GM12892 (cell line): ENCODE measurements around the gene HIGD1A.

Experiments
- DNase-seq: peaks from one replicate; pipeline ENCODE4 v3.0.0; 2011; ENCODE audit not compliant: insufficient read length
- FAIRE-seq: peaks from 2 replicates; lab custom pipeline; 2011; peaks lifted over from hg19 to GRCh38; lab: Jason Lieb, UNC
- POLR2A ChIP-seq: IDR thresholded peaks from 2 replicates; pipeline ENCODE4 v1.6.1; 2011; ENCODE audit warnings: low read depth, low read length, control low read depth
- POLR2AphosphoS5 ChIP-seq: IDR thresholded peaks from 2 replicates; pipeline ENCODE4 v1.6.1; 2011; ENCODE audit warnings: low read depth, low read length, control low read depth
- TAF1 ChIP-seq: IDR thresholded peaks from 2 replicates; pipeline ENCODE4 v1.6.1; 2011; ENCODE audit warnings: low read depth, mild to moderate bottlenecking, control low read depth, low read length, borderline replicate concordance

Gene HIGD1A

DNA sequence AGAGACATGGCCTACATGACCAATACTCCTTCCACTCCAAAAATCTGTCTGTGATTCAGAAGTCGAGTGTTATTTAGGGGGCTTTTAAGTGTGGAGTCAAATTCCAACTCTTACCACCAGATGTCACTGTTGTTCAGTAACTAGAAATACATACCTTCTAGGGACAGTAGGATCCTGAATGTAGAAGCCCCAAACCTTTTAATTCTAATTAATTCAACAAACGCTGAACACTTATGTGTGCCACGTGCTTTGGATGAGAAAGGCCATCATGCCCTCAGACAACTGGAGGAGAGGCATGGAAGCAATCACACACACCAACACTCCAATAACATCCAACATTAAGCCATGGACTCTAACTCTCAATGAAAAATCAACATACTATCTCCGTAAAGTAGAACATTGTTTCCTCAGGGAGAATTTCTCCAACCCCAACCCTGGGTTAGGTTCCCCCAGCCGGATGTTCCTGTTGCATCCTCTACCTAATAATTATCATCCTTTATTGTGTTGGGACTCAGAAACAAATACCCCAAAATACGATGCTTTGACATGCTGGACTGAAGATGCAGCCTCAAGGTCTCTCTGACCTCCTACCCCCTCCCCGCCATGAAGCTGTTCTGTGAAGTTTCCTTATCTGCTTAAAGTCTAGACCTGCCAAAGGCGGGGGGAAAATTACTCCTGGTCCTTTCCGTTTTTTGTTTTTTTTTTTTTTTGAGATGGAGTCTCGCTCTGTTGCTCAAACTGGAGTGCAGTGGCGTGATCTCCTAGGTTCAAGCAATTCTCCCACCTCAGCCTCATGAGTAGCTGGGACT lies 23.2 kb downstream of the HIGD1A start:
- DNase-seq (peak; percentile 26), FAIRE-seq (peak; percentile 82)
- TF ChIP-seq POLR2A: no peak
- TF ChIP-seq POLR2AphosphoS5: no peak
- no peak for TF ChIP-seq TAF1

DNA sequence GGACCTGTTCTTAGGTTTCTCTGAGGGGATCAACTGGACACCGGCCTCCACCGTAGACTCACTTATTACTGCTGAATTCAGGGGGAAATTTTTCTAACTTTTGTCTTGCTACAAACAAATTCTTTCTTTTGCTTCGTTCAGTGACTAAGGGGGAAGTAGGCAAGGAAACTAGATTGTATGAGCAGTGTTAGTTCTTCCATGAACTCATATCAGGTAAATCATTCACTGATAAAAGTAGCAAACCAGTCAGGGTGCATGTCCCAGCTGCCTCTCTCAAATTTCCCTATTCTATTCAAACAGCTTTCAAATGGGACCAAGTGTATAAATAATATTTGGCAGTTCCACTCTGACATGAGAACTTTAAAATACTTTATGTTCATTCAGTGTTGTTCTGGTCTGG lies 23.9 kb downstream of the HIGD1A start:
- TF ChIP-seq POLR2AphosphoS5: no peak
- no peak for TF ChIP-seq POLR2A
- TF ChIP-seq TAF1: no peak
- DNase-seq (no peak), FAIRE-seq (no peak)

DNA sequence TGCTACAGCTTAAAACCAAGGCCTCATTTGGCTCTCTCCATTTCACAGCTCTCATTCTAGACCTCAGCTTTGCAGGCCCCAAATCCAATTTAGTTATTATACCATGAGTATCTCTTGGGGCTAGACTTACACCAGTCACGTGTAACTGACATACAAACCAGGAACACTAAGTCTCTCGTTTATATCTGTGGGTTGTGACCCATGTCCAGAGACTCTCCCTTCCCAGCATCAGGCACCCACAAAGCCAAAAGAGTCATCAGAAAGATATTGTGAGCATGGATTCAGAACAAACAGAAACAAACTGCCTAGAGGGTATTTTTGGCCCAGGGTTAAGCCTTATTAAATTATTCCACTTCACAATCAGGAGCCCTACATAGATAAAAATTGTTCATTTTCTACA lies 25.6 kb downstream of the HIGD1A start:
- DNase-seq: no peak
- no peak for FAIRE-seq

DNA sequence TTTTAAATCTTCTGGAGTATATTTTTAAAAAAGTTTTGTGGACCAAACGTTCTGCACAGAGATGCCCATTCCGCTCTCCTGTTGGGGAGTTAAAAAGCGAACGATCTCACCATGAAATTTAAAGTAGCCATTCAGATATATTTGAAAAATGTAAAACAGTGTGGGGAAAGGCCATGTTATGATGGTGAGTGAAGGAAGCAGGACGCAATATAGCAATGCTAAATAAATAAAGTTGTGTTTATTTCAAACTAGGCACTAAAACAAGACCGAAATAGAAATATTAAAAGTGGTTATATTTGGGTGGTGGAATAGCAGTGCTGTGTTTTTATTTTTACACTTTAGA lies 30.9 kb downstream of the HIGD1A start:
- DNase-seq (no peak), FAIRE-seq (no peak)
- TF ChIP-seq TAF1 (no peak), POLR2AphosphoS5 (no peak), POLR2A (no peak)

More for the DNA sequence above, 25.6 kb downstream of the HIGD1A start:
- no peak for TF ChIP-seq POLR2A
- TF ChIP-seq POLR2AphosphoS5: no peak
- TF ChIP-seq TAF1: no peak

DNA sequence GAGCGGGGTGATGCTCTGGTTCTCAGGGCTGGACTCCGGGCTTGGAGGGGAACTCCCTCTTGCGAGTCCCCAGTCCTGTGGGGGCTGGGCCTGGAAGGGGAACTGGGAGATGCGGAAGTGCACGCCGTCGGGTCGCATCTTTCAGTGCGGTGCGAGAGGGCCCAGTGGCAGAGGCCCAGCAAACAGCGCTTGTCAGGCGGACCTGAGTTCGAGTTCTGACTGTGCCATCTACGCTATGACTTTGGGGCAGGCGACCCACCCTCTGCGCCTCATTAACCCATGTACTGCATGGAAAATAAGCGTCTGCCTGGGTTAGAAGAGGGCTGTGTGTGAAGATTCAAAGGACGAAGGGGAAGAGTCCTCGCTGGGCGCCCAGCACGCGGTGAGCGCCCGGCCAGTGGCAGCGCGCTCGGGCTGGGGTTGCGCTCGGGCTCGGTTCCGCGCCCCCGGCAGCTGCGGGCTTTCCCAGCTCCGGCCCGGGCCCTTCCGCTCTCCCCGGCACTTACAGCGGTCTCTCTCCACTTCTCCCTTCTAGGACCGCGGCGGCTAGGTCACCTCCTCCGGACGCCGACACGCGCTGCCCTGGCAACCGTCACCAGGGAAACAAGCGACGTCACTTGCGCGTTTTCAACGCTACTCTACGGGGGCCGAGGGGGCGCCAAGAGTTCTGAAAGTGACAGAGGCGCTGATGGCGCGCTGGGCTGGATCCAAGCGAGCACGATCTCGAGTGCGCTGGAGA lies 31.5 kb downstream of the HIGD1A start, which contains the start of gene CCDC13:
CCDC13 (minus strand) TSS at position 584 of the 739 bp plus-strand sequence. CDS start 14,908 bp downstream, outside the sequence.
- DNase-seq (peak; percentile 88), FAIRE-seq (peak; percentile 99)
- TF ChIP-seq POLR2A (peak; percentile 67), TAF1 (no peak; the same call in 1 of the 2 replicates)

DNA sequence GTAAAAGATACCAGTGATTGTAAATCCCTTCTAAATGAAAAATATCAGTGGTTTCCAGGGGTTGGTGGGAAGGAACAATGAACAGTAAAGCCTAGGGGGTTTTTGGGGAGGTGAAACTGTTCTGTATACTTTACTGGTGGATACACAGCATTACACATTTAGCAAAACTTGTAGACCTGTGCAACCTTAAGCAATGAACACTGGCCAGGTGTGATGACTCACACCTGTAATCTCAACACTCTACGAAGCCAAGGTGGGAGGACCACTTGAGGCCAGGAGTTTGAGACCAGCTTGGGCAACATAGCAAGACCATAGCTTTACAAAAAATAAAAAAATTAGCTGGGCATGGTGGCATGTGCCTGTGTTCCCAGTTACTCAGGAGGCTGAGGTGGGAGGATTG lies 33.0 kb downstream of the HIGD1A start:
- no peak for DNase-seq
- no peak for FAIRE-seq
- TF ChIP-seq TAF1: no peak
- TF ChIP-seq POLR2A: no peak
- TF ChIP-seq POLR2AphosphoS5: no peak

DNA sequence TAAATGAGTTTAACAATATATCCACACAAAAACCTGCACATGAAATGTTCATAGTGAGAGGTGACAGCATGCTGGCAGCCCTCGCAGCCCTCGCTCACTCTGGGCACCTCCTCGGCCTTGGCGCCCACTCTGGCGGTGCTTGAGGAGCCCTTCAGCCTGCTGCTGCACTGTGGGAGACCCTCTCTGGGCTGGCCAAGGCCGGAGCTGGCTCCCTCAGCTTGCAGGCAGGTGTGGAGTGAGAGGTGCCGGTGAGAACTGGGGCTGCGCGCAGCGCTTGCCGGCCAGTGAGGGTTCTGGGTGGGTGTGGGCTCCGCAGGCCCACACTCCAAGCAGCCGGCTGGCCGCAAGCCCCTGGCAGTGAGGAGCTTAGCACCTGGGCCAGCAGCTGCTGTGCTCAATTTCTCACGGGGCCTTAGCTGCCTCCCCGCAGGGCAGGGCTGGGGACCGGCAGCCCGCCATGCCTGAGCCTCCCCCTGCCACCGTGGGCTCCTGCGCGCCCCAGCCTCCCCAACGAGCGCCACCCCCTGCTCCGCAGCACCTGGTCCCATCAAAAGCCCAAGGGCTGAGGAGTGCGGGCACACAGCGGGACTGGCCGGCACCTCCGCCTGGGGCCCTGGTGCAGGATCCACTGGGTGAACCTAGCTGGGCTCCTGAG lies 34.7 kb downstream of the HIGD1A start:
- no peak for DNase-seq
- no peak for TF ChIP-seq POLR2AphosphoS5
- TF ChIP-seq POLR2A: no peak
- TF ChIP-seq TAF1: no peak
- FAIRE-seq: no peak

DNA sequence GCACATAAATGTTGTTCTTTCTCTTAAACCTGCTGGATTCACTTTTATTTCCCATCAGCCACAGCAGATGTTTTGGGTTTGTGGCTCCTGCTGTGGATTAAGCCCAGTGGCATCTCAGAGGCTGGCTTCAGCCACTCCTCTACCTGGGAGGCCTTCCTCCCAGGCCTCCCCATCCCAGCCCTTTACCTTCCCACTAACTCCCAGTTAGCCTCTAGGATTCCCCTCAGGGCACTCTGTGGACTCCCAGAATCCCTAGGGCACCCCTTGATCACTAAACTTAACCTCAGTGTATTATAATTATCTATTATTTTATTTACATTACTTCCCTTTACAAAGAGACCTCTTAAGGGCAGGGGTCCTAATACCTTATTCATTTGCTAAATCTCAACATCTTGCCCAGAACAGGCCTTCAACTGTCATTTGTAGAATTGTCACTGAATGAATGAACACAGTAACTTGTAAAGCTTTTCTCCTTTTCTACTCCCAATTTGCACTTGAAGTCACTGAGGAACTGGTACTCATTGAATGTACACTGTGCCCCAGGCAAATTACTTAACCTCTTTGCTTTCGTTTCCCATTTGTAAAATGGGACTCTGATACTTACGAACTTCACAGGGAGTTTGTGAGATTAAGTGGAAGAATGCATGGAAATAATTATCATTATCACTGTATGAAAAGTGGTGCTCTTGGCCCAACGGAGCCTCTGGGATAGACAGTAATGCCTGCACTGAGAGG lies 39.6 kb downstream of the HIGD1A start:
- DNase-seq (no peak), FAIRE-seq (no peak)

DNA sequence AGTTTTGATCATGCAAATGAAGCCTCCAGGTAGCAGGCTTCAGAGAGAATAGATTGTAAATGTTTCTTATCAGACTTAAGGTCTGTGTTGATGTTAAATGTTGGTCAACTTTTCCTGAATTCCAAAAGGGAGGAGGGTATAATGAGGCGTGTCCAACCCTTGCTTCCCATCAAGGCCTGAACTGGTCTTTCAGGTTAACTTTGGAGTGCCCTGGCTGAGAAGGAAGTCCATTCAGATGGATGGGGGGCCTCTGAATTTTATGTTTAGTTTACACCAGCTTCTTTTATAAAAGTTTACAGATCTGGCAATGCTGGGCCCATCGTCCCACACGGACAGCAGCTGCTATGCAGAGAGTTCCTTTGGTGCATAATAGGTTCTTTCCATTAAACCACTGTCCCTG lies 40.2 kb downstream of the HIGD1A start:
- DNase-seq (no peak), FAIRE-seq (no peak)
- TF ChIP-seq TAF1 (no peak), POLR2A (no peak), POLR2AphosphoS5 (no peak)

More for the DNA sequence above, 39.6 kb downstream of the HIGD1A start:
- TF ChIP-seq POLR2AphosphoS5 (no peak), POLR2A (no peak), TAF1 (no peak)

DNA sequence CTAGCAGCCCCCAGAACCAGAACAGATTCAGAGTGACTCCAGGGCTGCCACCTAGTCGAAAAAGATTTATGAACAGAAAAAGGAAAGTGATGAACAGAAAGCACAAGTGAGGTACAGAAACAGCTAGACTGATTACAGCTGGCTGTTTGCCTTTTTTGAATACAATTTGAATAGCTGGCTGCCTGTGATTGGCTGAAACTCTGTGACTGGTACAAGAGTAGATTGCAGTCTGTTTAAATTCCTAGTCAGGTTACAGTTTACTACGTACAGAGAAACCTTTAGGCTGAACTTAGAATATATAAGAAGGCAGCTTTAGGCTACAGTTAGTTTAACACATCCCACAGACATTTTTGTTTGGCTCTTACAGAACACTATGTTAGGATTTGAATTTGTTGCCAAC lies 41.3 kb downstream of the HIGD1A start:
- FAIRE-seq: peak; percentile 73
- no peak for DNase-seq
- TF ChIP-seq POLR2A (no peak), TAF1 (no peak), POLR2AphosphoS5 (no peak)

DNA sequence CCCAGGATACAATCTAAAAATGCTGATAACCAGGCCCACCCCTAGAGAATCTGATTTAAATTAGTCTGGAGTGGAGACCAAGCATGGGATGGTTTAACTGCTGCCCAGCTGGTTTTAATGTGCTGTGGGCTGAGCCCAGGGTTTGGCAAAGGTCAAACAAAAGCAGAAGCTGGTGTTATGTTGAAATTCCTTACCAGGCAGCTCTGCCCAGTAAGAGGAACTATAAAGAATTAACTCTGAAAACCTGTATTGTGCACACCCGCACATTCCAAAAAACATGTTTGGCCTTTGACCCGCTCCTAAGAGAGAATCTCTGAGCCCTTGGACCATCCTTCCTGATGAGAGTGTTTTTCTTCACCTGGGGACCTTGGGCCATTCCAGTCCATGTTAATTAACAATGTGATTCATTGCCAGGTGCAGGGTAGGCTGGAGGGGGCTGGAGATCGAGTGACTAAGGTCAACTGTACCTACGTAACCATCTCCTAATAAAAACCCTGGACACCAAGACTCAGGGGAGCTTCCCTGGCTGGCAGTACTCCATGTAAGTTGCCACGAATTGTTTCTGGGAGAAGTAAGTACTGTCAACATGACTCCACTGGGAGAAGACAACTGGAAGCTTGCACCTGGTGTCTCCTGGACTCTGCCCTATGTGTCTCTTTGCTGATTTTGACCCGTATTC lies 42.1 kb downstream of the HIGD1A start:
- FAIRE-seq (no peak), DNase-seq (no peak)
- no peak for TF ChIP-seq POLR2A
- no peak for TF ChIP-seq POLR2AphosphoS5
- TF ChIP-seq TAF1: no peak
